ES-I3 (cell line): ENCODE results near the gene XRCC6.
"Not testable (repeated sequence)": the region's sequence is repeated elsewhere in the genome, so short reads cannot be mapped to it uniquely, and the experiment has no call there.

Experiments used
- H3K36me3 ChIP-seq: 2 replicates; pipeline ENCODE4 v1.6.1; 2013; ENCODE audit warnings: mild to moderate bottlenecking, low read length, control low read depth, moderate library complexity; ENCODE audit not compliant: insufficient read depth
- H3K4me1 ChIP-seq: 2 replicates; pipeline ENCODE4 v1.6.1; 2013; ENCODE audit warnings: mild to moderate bottlenecking, control low read depth, low read length; ENCODE audit not compliant: insufficient read depth
- H3K9ac ChIP-seq: 2 replicates; pipeline ENCODE4 v1.6.1; 2013; ENCODE audit warnings: low read depth, mild to moderate bottlenecking, low read length, moderate library complexity
- H3K9me3 ChIP-seq: 2 replicates; pipeline ENCODE4 v1.6.1; 2013; ENCODE audit warnings: mild to moderate bottlenecking, low read length, moderate library complexity; ENCODE audit not compliant: control insufficient read depth, insufficient read depth

XRCC6 gene

DNA sequence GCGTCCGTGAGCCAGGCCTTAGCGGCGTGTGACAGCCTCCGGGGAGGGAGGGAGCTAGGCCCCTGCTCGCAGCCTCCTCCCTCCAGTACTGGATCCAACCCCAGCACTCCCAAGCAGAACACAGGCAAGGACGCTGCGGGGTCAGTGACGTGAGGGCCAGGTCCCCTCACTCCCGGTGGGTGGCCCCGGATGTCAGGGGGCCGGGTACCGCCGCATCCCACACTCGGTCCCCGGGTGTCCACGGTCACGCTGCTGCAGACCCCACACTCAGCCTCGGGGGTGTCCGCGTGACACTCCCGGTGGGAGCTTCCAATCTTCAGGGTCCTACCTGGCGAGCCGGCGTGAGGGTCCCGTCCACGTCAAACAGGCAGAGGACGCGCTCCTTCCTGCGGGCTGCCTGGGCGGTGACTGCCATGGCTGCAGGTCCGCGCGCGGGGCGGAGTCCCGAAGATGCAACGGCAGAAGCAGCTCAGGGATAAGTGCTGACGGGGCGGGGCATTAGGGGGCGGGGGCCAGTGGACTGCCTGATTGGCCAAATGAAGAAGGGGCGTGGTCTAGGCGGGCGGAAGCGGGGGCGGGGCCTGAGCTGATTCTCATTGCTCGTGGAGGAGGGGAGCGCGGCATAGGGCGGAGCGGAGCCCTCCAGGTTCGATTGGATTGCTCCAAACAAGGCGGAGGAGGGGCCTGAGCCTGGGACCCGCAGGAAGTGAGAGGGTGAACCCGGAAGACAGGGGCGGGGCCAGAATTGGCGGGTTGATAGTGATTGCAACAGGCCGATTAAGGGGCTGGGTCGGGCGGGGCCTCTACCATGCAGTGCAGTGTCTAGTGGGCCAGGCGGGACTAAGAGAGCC is 31.5 kb upstream of the XRCC6 start, which contains the start of gene PMM1:
Gene PMM1 (minus strand): TSS at position 450 of the 851 bp plus-strand sequence. CDS start 35 bp downstream, at position 415.
- Histone ChIP-seq H3K9me3 (no peaks in the 10 kb centered on the region; the same call in 1 of the 2 replicates), H3K4me1 (peaks cover 5% of the 10 kb centered on the region; the same call in 1 of the 2 replicates), H3K36me3 (no peaks in the 10 kb centered on the region), H3K9ac (peak within 1 kb of the TSS; percentile 84)

DNA sequence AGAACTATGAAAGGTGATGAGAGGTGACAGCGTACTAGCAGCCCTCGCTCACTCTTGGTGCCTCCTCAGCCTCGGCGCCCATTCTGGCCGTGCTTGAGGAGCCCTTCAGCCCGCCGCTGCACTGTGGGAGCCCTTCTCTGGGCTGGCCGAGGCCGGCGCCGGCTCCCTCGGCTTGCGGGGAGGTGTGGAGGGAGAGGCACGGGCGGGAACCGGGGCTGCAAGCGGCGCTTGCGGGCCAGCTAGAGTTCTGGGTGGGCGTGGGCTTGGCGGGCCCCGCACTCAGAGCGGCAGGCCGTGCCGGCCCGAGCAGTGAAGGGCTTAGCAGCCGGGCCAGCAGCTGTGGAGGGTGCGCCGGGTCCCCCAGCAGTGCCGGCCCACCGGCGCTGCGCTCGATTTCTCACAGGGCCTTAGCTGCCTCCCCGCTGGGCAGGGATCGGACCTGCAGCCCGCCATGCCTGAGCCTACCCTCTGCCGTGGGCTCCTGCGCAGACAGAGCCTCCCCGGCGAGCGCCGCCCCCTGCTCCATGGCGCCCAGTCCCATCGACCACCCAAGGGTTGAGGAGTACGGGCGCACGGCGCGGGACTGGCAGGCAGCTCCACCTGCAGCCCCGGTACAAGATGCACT is 27.6 kb upstream of the XRCC6 start:
- not testable (repeated sequence) for H3K4me1 ChIP-seq, H3K36me3 ChIP-seq, H3K9ac ChIP-seq, H3K9me3 ChIP-seq

DNA sequence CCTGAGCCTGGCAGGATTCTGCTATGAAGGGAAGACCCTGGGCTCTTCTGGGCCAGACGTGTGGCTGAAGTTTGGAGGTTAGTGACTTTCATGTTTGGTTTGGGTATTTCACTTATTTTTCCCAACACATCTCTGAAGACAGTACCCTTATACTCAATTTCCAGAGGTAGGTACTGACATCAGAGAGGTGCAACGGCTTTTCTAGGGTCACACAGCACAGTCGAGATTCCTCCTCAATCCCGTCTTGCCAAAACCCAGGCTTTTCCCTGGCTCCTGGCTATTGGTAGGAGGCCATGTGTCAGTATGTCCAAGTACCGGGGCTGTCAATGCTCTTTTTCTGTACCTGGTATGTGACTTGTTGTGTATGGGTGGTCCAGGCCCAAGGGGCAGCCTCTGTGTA is 25.4 kb upstream of the XRCC6 start:
- H3K4me1 ChIP-seq, result no peaks in the 10 kb centered on the region
- no peaks in the 10 kb centered on the region for H3K36me3 ChIP-seq
- H3K9ac ChIP-seq, result no peak overlapping the region
- no peaks in the 10 kb centered on the region; the same call in 1 of the 2 replicates for H3K9me3 ChIP-seq

DNA sequence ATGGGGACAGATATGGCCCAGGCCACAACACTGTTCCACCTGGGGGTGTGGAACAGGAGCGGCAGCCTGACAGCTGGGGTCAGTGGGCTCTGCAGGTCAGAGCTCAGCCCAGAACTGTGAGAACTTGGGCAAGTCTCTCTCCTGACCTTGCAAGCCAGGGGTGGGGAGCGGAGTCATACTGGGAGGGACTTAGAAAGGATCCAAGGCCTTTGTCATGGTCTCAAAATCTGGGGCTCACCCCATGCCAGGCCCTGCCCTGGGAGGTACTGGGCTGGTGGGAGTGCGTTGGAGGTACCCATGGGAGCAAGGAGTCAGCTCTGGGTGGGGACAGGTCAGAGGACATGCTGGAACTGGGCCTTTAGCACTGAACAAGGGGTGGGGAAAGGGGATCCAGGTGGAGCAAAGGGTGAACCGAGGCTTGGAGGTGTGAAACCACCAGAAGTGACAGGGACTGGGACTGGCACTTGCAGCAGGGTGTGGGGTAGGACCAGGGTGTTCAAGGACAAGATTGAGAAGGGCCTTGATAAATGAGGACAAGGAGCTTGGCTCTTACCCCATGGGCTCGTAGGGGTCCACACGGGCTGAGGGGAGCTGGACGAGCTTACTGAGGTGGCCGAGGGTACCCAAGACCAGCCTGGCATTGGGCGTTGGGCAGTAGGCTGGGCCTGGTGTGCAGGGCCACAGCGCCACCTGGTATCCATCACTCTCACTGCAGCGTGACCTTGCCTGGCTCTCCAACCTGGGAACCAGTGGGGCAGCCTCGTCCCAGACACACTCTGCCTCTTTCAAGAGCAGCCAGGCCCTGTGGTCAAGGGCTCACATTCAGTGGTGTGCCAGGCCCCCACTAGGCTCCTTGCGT is 24.1 kb upstream of the XRCC6 start:
- Histone ChIP-seq H3K9ac (no peak overlapping the region), H3K4me1 (no peaks in the 10 kb centered on the region), H3K9me3 (no peaks in the 10 kb centered on the region; the same call in 1 of the 2 replicates), H3K36me3 (no peaks in the 10 kb centered on the region)

DNA sequence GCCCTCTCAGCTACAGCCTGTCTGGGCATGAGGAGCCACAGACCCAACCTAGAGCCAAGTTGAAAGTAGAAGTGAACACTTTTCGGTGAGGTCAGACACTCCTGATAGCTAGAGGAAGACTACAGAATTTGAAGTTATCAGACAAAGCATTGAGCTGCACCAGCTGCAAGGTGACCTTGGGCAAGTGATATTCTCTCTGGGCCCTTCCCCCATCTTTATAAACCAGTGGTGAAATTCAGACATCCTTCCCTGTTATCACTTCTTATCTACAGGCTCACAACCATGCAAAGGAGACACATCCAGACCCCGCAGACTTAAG is 23.5 kb upstream of the XRCC6 start:
- Histone ChIP-seq H3K4me1 (no peaks in the 10 kb centered on the region), H3K36me3 (no peaks in the 10 kb centered on the region; the same call in 1 of the 2 replicates), H3K9me3 (no peaks in the 10 kb centered on the region; the same call in 1 of the 2 replicates), H3K9ac (no peak overlapping the region)

DNA sequence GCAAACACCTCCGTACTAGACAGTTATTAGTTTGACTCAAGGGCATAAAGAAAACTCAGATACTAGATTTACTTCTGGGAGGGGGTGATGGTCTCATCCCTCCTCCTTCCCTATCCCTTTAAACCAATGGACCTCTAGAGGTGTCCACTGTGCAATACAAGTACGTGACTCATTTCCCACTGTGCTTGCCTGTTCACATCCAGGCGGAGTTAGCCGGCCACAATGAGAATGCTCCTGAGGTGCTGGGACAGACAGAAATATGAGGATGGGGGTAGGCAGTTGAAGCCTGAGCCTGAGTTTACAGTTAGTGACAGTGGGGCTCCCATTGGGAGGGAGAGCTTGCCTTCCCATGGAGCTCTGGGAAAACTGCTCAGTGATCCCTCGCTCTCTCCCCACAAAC is 23.0 kb upstream of the XRCC6 start:
- Histone ChIP-seq H3K36me3 (no peaks in the 10 kb centered on the region; the same call in 1 of the 2 replicates), H3K9ac (no peak overlapping the region)

DNA sequence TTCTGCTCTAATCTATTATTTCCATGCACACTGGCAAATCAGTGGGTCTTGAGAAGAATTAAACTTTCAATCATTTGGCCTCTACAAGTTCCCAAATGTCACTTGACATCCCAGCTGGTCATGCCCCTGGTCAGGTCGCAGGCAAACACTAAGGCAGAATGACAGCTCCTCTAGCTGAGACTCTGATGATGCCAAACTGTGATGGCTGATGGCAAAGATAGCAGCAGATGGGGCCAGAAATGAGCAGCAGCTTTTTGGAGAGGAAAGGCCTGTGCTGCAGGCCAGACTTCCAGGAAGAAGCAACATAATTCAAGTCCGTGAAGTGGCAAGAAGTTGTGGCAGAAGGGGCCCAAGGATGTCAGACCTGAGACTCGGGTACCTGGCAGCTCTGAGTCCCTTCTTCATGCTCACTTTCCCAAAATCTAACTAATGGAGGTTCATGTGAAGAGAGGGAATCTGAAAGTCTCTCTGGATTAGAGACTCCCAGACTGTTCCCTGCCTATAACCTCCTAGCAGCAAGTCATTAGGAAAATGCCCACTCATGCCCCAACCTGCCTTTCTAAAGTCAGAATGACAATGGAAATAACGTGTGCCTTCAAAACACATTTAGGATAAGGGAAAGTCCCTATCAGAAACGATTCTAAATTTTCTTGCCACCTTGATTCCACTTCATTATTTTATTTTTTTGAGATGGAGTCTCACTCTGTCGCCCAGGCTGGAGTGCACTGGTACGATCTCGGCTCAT is 22.0 kb upstream of the XRCC6 start:
- no peak overlapping the region for H3K9ac ChIP-seq
- no peaks in the 10 kb centered on the region for H3K9me3 ChIP-seq
- H3K4me1 ChIP-seq, result no peaks in the 10 kb centered on the region
- H3K36me3 ChIP-seq, result no peaks in the 10 kb centered on the region; the same call in 1 of the 2 replicates

More for the DNA sequence above, 23.0 kb upstream of the XRCC6 start:
- H3K9me3 ChIP-seq, result no peaks in the 10 kb centered on the region; the same call in 1 of the 2 replicates
- H3K4me1 ChIP-seq, result no peaks in the 10 kb centered on the region

DNA sequence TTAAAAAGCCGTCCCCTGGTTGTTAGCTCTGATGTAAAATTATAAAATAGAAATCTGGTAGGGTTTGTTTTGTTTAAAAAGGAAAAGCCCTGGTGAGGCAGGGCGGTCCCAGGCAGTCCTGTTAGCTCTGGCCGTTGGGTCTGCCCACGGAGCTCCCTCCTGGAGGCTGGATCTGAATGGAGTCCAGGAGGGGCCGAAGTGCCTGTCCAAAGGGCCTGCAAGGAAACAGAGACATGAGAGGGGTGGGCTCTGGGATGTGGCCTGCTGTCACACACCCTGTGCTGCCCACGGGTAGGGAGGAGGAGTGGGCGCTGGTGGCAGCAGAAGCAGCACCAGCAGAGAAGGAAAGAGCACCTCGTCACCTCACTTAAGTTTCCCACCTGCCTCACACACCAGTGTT is 20.1 kb upstream of the XRCC6 start:
- no peaks in the 10 kb centered on the region for H3K9me3 ChIP-seq
- H3K4me1 ChIP-seq, result no peaks in the 10 kb centered on the region
- no peak overlapping the region for H3K9ac ChIP-seq
- H3K36me3 ChIP-seq, result no peaks in the 10 kb centered on the region; the same call in none of the 2 replicates

DNA sequence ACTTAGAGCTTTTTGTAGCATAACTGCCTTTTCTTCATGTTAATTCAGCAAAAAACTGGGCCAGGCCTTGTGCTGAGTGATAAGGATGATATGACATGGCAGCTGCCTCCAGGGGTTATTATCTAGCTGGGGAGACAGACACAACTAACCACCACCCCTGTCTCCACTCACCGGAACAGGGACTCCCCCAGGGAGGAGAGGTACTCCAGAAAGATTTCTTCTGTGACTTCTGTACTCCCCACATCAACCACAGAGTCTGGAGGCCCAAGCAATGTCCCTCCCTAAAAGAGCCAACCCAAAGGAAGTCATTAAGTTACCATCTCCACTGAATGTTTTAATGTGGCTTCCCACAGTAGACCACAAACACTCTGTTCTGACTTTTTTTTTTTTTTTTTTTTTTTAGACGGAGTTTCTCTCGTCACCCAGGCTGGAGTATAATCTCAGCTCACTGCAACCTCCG is 17.2 kb upstream of the XRCC6 start:
- H3K9me3 ChIP-seq, result no peaks in the 10 kb centered on the region
- no peak overlapping the region for H3K9ac ChIP-seq
- H3K4me1 ChIP-seq, result no peaks in the 10 kb centered on the region
- peaks cover 4% of the 10 kb centered on the region for H3K36me3 ChIP-seq

DNA sequence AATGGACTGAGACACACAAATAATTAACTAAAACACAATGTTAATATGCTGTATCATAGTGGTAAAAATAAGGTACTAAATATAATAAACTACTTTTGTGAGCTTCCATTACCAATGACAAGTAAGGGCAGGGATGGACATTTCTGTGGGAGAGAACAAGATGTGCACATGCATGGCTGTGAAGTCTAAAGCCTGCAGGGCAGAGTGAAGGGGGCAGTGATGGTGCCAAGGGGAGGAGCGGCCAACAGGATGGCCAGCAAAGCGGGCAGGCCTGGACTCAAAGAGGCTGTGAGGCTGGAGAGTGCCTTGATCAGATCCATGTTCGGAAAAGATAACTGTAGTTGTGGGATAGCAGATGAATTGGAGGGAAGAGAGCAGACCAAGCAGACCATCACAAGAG is 12.7 kb upstream of the XRCC6 start:
- peaks cover 4% of the 10 kb centered on the region for H3K36me3 ChIP-seq
- no peak overlapping the region for H3K9ac ChIP-seq

DNA sequence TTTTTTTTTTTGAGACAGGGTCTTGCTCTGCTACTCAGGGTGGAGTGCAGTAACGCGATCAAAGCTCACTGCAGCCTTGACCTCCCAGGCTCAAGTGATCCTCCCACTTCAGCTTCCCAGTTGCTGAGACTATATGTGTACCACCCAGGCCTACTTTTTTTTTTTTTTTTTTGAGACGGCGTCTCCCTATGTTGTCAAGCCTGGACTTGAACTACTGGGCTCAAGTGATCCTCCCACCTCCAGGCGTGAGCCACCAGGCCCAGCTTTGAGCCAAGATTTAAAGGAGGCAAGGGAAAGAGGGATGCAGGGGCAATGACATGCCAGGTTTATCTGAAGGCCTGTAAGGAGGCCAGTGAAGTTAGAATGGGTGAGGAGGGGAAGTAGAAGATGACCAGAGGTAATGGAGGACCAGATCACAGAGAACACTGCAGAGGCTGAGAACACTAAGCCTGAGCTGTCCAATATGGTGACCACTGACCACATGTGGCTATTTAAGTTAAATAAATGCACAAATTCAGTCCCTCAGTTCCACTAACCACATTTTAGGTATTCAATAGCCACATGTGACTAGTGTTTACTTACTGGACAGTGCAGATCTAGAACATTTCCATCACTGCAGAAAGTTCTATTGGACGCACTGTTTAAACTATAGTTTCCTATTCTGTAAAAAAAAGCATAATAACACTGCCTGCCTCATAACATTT is 8.3 kb upstream of the XRCC6 start:
- Histone ChIP-seq H3K4me1 (0 out of 2 replicates have a peak, but pooled peaks cover 6% of the 10 kb centered on the region), H3K36me3 (no peaks in the 10 kb centered on the region), H3K9me3 (no peaks in the 10 kb centered on the region), H3K9ac (no peak overlapping the region)

More for the DNA sequence above, 12.7 kb upstream of the XRCC6 start:
- H3K9me3 ChIP-seq, result no peaks in the 10 kb centered on the region
- no peaks in the 10 kb centered on the region for H3K4me1 ChIP-seq

DNA sequence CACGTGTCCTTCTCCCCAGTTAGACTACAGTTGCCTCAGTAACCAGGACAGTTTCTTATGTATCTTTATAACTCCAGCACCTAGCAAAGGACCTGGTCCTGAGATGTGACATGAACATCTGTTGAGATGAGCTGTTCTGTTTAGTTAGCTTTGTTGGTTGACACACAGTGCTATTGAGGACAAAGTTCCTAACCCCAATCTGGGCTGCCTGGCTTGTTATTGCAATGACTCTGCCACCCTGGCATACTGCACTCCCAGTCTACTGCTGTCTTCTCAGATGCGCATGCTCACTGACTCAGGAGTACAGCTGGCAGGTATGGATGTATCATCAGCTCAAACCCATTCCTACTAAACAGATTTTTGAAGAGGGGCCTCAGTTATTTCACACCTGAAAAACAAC is 7.6 kb upstream of the XRCC6 start:
- Histone ChIP-seq H3K4me1 (0 out of 2 replicates have a peak, but pooled peaks cover 6% of the 10 kb centered on the region), H3K9me3 (no peaks in the 10 kb centered on the region), H3K36me3 (no peaks in the 10 kb centered on the region), H3K9ac (no peak overlapping the region)

DNA sequence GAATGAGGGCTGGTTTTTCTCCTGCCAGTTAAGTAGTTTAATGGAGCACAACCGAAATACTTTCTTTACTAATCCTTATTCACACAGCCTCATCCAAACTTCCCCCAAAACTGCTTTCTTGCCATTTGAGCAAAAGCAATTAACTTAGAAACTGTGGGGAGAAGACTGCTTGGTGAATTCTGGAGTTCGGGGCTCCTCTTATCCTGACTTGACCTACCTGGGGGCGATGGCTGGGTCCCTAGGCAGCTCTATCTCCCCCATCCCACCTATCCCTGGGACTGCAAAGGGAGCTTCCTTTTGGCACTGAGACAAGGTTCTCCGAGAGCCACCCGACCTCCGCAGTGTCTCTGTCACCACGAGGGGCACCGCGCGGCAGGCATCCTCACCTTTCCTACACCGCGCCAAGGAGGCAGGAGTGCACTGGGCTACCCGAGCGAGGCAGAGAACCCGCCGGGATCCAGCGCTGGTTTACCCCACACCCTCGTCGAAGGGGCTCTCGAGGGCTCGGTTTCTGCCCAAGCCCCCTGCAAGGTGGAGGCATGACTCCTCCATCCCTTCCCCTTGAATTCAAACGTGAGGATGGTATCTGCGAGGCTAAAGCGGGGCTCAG is 1.0 kb upstream of the XRCC6 start:
- Histone ChIP-seq H3K9ac (peak overlapping the region; percentile 57), H3K36me3 (peaks cover 11% of the 10 kb centered on the region), H3K4me1 (peaks cover 6% of the 10 kb centered on the region), H3K9me3 (no peaks in the 10 kb centered on the region)
